B cell (primary cell): ENCODE results near the gene PHF24. TPM values are rescaled to one million over a fixed set of nuclear protein-coding genes. Genes with fewer than 3 reads are reported as not detected.
"Not testable (repeated sequence)": the region's sequence is repeated elsewhere in the genome, so short reads cannot be mapped to it uniquely, and the experiment has no call there.

Source experiments
- ATAC-seq: fragments of 200-7000 bp; cut with Tn5 transposase; one replicate; pipeline ENCODE4 v1.10.0; 2021; ENCODE audit warnings: low read depth, mild to moderate bottlenecking, moderate number of reproducible peaks, moderate library complexity
- CTCF ChIA-PET: fragments of 350-600 bp; sonication (Branson Sonifier 250); formaldehyde crosslinking; loops from one replicate; lab custom pipeline; 2021; ENCODE audit warnings: antibody characterized with exemption, inconsistent platforms; lab: Charles Lee
- POLR2A ChIA-PET: fragments of 350-600 bp; sonication (Branson Sonifier 250); formaldehyde crosslinking; loops from one replicate; lab custom pipeline; 2021; ENCODE audit warnings: antibody characterized with exemption; lab: Charles Lee
- DNase-seq: peaks from one replicate; pipeline ENCODE4 v3.0.0; 2013
- H2AFZ ChIP-seq: 2 replicates; pipeline ENCODE4 v1.6.1; 2012; ENCODE audit warnings: mild to moderate bottlenecking, low read depth, low read length; ENCODE audit not compliant: insufficient read depth, poor library complexity, severe bottlenecking
- H3K27ac ChIP-seq, 2 donors: 1 replicate in 1 of 2; 2 replicates in 1 of 2; pipeline ENCODE4 v1.5.1; 2012 to 2013; ENCODE audit warnings: low read length in 2 of 2, mild to moderate bottlenecking in 2 of 2, moderate library complexity in 1 of 2
- H3K27me3 ChIP-seq, 4 experiments: fragments of 200-600 bp in 1 of 4; sonication (generic) in 1 of 4; replicated peaks in 1 of 4; 1 replicate in 2 of 4; 2 replicates in 2 of 4; pipeline versions ENCODE4 v1.6.1 to v1.7.0; 2013 to 2016; ENCODE audit warnings: low read length in 3 of 4, mild to moderate bottlenecking in 2 of 4, mixed read lengths in 1 of 4, moderate library complexity in 1 of 4; ENCODE audit not compliant: insufficient read depth in 4 of 4, control insufficient read depth in 3 of 4; ENCODE audit errors: control extremely low read depth in 1 of 4
- H3K36me3 ChIP-seq, 2 experiments: replicated peaks in 1 of 2; 1 replicate in 1 of 2; 2 replicates in 1 of 2; pipeline versions ENCODE4 v1.6.1 to v1.7.1; 2013; ENCODE audit warnings: low read length in 1 of 2; ENCODE audit not compliant: insufficient read depth in 2 of 2, control insufficient read depth in 1 of 2; ENCODE audit errors: control extremely low read depth in 1 of 2, extremely low read depth in 1 of 2
- H3K4me1 ChIP-seq, 2 donors: fragments of 200-600 bp in 1 of 2; sonication (generic) in 1 of 2; 1 replicate in 1 of 2; 2 replicates in 1 of 2; pipeline versions ENCODE4 v1.5.1 to v1.6.1; 2013 to 2017; ENCODE audit warnings: low read length in 2 of 2; ENCODE audit not compliant: control insufficient read depth in 2 of 2, insufficient read depth in 2 of 2
- H3K4me2 ChIP-seq: replicated peaks from 2 replicates; pipeline ENCODE3; 2012; ENCODE audit warnings: mild to moderate bottlenecking, low read depth, low read length; ENCODE audit not compliant: poor library complexity, severe bottlenecking
- H3K4me3 ChIP-seq, 5 experiments: fragments of 200-600 bp in 1 of 5; sonication (generic) in 1 of 5; 1 replicate in 3 of 5; 2 replicates in 2 of 5; pipeline versions ENCODE4 v1.5.1 to v1.7.0; 2011 to 2016; ENCODE audit warnings: low read length in 4 of 5, mild to moderate bottlenecking in 4 of 5, low read depth in 2 of 5, control low read depth in 1 of 5, moderate library complexity in 1 of 5; ENCODE audit not compliant: insufficient read depth in 1 of 5; ENCODE audit errors: control extremely low read depth in 1 of 5, extremely low read depth in 1 of 5
- H3K79me2 ChIP-seq: fragments of 200-600 bp; sonication (generic); one replicate; pipeline ENCODE4 v1.6.0; 2016; ENCODE audit warnings: low read length; ENCODE audit not compliant: control insufficient read depth, insufficient read depth
- H3K9ac ChIP-seq: fragments of 200-600 bp; sonication (generic); 2 replicates; pipeline ENCODE4 v1.6.1; 2017; ENCODE audit warnings: mild to moderate bottlenecking, low read length, moderate library complexity
- H3K9me3 ChIP-seq, 3 donors: one replicate each; pipeline versions ENCODE4 v1.6.1 to v1.7.1; 2013; ENCODE audit warnings: low read length in 2 of 3; ENCODE audit not compliant: control insufficient read depth in 2 of 3, insufficient read depth in 1 of 3; ENCODE audit errors: control extremely low read depth in 1 of 3
- H4K20me1 ChIP-seq: 2 replicates; pipeline ENCODE4 v1.6.0; 2012; ENCODE audit warnings: mild to moderate bottlenecking, low read length; ENCODE audit not compliant: insufficient read depth, control insufficient read depth, poor library complexity, severe bottlenecking
- H3K27ac Mint-ChIP-seq: one replicate; pipeline ENCODE4 v1.8.0; 2021; ENCODE audit warnings: mixed read lengths
- H3K27me3 Mint-ChIP-seq: one replicate; pipeline ENCODE4 v1.8.0; 2021; ENCODE audit warnings: mixed read lengths
- H3K4me1 Mint-ChIP-seq: one replicate; pipeline ENCODE4 v1.8.0; 2021; ENCODE audit warnings: mixed read lengths
- H3K4me3 Mint-ChIP-seq: one replicate; pipeline ENCODE4 v1.8.0; 2021; ENCODE audit warnings: mixed read lengths
- H3K9me3 Mint-ChIP-seq: one replicate; pipeline ENCODE4 v1.8.0; 2022; ENCODE audit warnings: mixed read lengths; ENCODE audit not compliant: insufficient read depth
- CTCF ChIP-seq: fragments of 200-600 bp; IDR thresholded peaks from one replicate; pipeline ENCODE4 v1.8.0; 2022; ENCODE audit warnings: antibody characterized with exemption, mild to moderate bottlenecking
- EZH2 ChIP-seq: IDR thresholded peaks from 2 replicates; pipeline ENCODE4 v1.6.1; 2012; ENCODE audit warnings: borderline replicate concordance, low read depth, mild to moderate bottlenecking, moderate library complexity, low read length; ENCODE audit not compliant: insufficient read depth, poor library complexity, severe bottlenecking
- WGBS: methylation state at CpG from one replicate; pipeline ENCODE4 v1.1.5; 2013; ENCODE audit warnings: missing lambda C conversion rate; ENCODE audit not compliant: insufficient coverage; 5-methylcytosine and 5-hydroxymethylcytosine counted together
- intact Hi-C: fragments of 100-400 bp; cut with micrococcal nuclease; formaldehyde crosslinking; loops from one replicate; pipeline ENCODE4 v1.10.0; 2022
- polyA plus RNA-seq: library from polyadenylated mRNA; depleted of rRNA; stranded (reverse); fragments of >200 nt; gene quantifications from 2 replicates; pipeline ENCODE4 v1.2.3, GENCODE V29; 2012
- total RNA-seq, 2 donors: library from RNA; stranded (reverse); fragments of 120-200 nt in 1 of 2; gene quantifications; 1 replicate in 1 of 2; 2 replicates in 1 of 2; pipeline versions ENCODE4 v1.2.3 to v1.2.4, GENCODE V29; 2013 to 2022

The PHF24 gene
- total and polyA plus RNA-seq, 2 donors (not counting 1 experiment from before 2014, with no cell fraction given), result not detected

GRCh38 chr9:35010351-35010958 is 52.4 kb downstream of the PHF24 start:
- intact Hi-C loops, result no loop called here
- H3K4me3 ChIP-seq, result no peak overlapping the region
- H3K4me1 ChIP-seq, result no peaks in the 10 kb centered on the region
- peaks cover 3 to 16% (median 13%) of the 10 kb centered on the region in 3 donors for H3K9me3 ChIP-seq
- no peaks in the 10 kb centered on the region for H3K79me2 ChIP-seq
- DNase-seq (no peak), ATAC-seq (no peak)
- H3K4me3 Mint-ChIP-seq, result no peak overlapping the region
- no peaks in the 10 kb centered on the region for H3K27me3 ChIP-seq
- H2AFZ ChIP-seq, result no peak overlapping the region
- H3K4me2 ChIP-seq, result no peak overlapping the region
- no peak for TF ChIP-seq EZH2
- TF ChIP-seq CTCF, result no peak
- no peaks in the 10 kb centered on the region for H3K36me3 ChIP-seq
- no peaks in the 10 kb centered on the region for H3K4me1 Mint-ChIP-seq
- no peaks in the 10 kb centered on the region for H3K27me3 Mint-ChIP-seq
- ChIA-PET POLR2A (no interaction called here), CTCF (no interaction called here)
- H3K9me3 Mint-ChIP-seq, result peaks cover 12% of the 10 kb centered on the region
- H4K20me1 ChIP-seq, result no peaks in the 10 kb centered on the region
- no peak overlapping the region for H3K27ac ChIP-seq
- no peak overlapping the region for H3K27ac Mint-ChIP-seq
- no peak overlapping the region for H3K9ac ChIP-seq
- WGBS, result 100% methylated on average over 3 of the region's 3 CpGs

GRCh38 chr9:35014517-35014916 is 56.4 kb downstream of the PHF24 start:
- Mint-ChIP-seq H3K9me3 (peaks cover 12% of the 10 kb centered on the region), H3K27me3 (no peaks in the 10 kb centered on the region), H3K4me3 (no peak overlapping the region), H3K4me1 (no peaks in the 10 kb centered on the region), H3K27ac (no peak overlapping the region)
- DNase-seq (no peak), ATAC-seq (no peak)
- WGBS, result no CpG with 5 or more reads among the region's 2 CpGs
- H2AFZ ChIP-seq, result no peak overlapping the region
- H3K4me2 ChIP-seq, result no peak overlapping the region
- CTCF ChIA-PET, result no interaction called here
- H3K9ac ChIP-seq, result no peak overlapping the region
- TF ChIP-seq EZH2 (no peak), CTCF (no peak)
- H3K4me3 ChIP-seq, result no peak overlapping the region
- no peak overlapping the region for H3K27ac ChIP-seq
- no peaks in the 10 kb centered on the region for H3K27me3 ChIP-seq
- POLR2A ChIA-PET, result no interaction called here
- H3K79me2 ChIP-seq, result no peaks in the 10 kb centered on the region
- peaks cover 3 to 16% (median 12%) of the 10 kb centered on the region in 3 donors for H3K9me3 ChIP-seq
- intact Hi-C loops, result no loop called here
- H3K36me3 ChIP-seq, result no peaks in the 10 kb centered on the region
- no peaks in the 10 kb centered on the region for H4K20me1 ChIP-seq
- H3K4me1 ChIP-seq, result no peaks in the 10 kb centered on the region

GRCh38 chr9:35023443-35023842 is 65.4 kb downstream of the PHF24 start:
- ATAC-seq, CTCF ChIA-PET, H3K4me2 ChIP-seq, H3K9me3 Mint-ChIP-seq, H3K4me3 ChIP-seq, H3K27me3 Mint-ChIP-seq, H3K27me3 ChIP-seq, H3K4me1 ChIP-seq, H4K20me1 ChIP-seq, H3K27ac Mint-ChIP-seq, intact Hi-C loops, H3K79me2 ChIP-seq, H3K27ac ChIP-seq, H3K9me3 ChIP-seq, H3K9ac ChIP-seq, H3K4me3 Mint-ChIP-seq, H2AFZ ChIP-seq, POLR2A ChIA-PET, H3K36me3 ChIP-seq: not testable (repeated sequence)
- 7% methylated on average over 5 of the region's 5 CpGs for WGBS
- H3K4me1 Mint-ChIP-seq, result peaks cover 10% of the 10 kb centered on the region
- DNase-seq, result peak; percentile 24
